ENCODE data around the gene MYZAP. TPM values are rescaled to one million over a fixed set of nuclear protein-coding genes. Genes with fewer than 3 reads are reported as not detected.
A peak's percentile ranks its signal among the peaks of the same experiment; 100 is the strongest.

The MYZAP gene
- total RNA-seq, 1 donor from 2014 or later = 934 TPM

DNA sequence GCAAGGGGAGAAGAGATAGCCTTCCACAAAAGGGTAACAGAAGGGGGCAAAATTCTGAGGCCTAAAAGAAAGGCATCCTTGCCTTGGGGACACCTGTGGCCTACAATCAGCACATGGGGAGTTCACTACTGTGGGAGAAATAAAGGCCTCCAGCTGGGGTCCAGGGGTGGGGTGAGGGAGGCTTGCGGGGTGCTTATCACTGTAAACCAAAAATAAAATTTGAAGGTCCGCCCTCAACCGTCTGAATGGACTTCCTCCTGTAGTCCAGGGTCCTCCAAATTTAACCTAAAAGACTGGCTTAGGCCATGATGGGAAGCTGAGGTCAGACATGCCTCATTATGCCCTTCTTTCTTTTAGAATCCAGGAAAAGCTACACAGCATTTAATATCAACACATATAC, 112.7 kb downstream of the MYZAP start:
- Histone ChIP-seq H3K4me3 (no peak overlapping the region), H3K27ac (replicated peaks) (peak overlapping the region; percentile 9), H3K9me3 (replicated peaks) (no peaks in the 10 kb centered on the region), H3K4me1 (peaks cover 34% of the 10 kb centered on the region), H3K27me3 (ENCODE audit: low read depth) (no peaks in the 10 kb centered on the region), H3K36me3 (peaks cover 8% of the 10 kb centered on the region)
- no peak for DNase-seq
- TF ChIP-seq, protein P1, sequence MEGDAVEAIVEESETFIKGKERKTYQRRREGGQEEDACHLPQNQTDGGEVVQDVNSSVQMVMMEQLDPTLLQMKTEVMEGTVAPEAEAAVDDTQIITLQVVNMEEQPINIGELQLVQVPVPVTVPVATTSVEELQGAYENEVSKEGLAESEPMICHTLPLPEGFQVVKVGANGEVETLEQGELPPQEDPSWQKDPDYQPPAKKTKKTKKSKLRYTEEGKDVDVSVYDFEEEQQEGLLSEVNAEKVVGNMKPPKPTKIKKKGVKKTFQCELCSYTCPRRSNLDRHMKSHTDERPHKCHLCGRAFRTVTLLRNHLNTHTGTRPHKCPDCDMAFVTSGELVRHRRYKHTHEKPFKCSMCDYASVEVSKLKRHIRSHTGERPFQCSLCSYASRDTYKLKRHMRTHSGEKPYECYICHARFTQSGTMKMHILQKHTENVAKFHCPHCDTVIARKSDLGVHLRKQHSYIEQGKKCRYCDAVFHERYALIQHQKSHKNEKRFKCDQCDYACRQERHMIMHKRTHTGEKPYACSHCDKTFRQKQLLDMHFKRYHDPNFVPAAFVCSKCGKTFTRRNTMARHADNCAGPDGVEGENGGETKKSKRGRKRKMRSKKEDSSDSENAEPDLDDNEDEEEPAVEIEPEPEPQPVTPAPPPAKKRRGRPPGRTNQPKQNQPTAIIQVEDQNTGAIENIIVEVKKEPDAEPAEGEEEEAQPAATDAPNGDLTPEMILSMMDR (IDR thresholded peaks at IDR 0.05; ENCODE audit: borderline replicate concordance) = no peak
- intact Hi-C loops (cut with micrococcal nuclease) = no loop called here

DNA sequence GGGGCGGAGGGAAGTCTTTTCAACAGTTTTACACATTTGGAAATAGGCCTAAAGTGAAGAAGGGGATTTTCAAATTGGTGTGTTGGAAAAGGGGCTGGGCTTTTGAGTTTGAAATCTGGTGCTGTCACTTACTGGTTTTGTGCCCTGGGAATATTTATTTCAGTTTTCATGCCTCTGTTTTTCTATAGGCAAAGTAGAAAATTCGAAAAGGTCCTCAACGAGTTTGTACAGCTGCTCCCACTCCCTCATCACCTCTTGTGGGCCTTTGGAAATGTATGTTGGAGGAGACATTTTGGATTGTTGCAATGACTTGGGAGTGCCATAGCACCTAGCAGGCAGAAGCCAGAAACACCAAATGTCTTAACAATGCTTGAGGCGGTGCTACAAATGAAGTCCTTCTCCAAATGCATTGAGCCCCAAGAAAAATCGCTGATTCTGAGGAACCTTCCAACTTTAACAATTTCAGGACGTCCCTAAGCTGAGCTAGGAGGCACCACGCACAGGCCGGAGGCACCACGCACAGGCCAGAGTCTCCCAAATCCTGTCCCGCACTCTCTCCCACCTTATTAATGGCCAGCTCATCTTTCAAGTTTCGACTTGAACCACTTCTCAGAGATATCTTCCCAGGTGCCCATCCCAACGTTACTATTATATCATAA, 114.2 kb downstream of the MYZAP start:
- Histone ChIP-seq H3K4me3 (peak overlapping the region; percentile 93), H3K27me3 (ENCODE audit: low read depth) (no peaks in the 10 kb centered on the region), H3K27ac (replicated peaks) (peak overlapping the region; percentile 98), H3K9me3 (replicated peaks) (no peaks in the 10 kb centered on the region), H3K4me1 (peaks cover 47% of the 10 kb centered on the region), H3K36me3 (peaks cover 21% of the 10 kb centered on the region)
- intact Hi-C loops (cut with micrococcal nuclease) = no loop called here
- DNase-seq = no peak
- TF ChIP-seq, protein P1 (IDR thresholded peaks at IDR 0.05; ENCODE audit: borderline replicate concordance) = no peak

DNA sequence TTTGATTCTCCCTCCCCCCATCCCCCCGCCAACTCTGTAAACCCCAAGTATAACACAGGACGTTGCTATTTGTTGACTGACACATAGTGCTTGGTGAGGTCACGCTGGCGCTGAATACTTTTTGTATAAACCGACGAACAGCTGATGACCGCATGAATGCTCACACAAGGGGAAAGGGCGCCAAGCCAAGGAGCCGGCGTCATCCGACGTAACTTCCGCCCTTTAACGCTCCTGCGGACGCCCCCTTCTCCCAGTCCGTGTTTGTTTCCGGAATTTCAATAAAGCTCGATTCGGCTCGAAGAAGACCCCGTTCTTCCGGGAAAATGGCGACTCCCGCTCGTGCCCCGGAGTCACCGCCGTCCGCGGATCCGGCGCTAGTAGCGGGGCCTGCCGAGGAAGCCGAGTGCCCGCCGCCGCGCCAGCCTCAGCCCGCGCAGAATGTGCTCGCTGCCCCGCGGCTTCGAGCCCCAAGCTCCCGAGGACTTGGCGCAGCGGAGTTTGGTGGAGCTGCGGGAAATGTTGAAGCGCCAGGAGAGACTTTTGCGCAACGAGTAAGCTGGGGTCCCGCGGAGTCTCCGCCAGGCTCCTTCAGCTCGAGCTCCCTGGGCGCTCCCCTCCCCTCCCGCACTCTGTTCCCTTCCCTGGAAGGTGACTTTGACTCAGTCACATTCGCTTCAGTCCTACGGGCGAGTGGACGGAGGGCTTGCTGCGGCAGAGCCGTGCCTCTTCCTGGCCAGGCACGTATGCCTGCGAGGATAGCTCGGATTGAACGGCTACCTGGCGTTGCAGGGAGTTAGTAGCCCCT, 114.9 kb downstream of the MYZAP start, which contains the start of gene POLR2M:
POLR2M (plus strand) TSS at position 310 of the 805 bp plus-strand sequence; CDS start at position 439, 129 bp downstream.
- DNase-seq = peak; percentile 95
- Histone ChIP-seq H3K27me3 (ENCODE audit: low read depth) (no peaks in the 10 kb centered on the region), H3K27ac (replicated peaks) (peak within 1 kb of the TSS; percentile 98), H3K4me3 (peak within 1 kb of the TSS; percentile 93), H3K9me3 (replicated peaks) (no peaks in the 10 kb centered on the region), H3K36me3 (peaks cover 26% of the 10 kb centered on the region), H3K4me1 (peaks cover 54% of the 10 kb centered on the region)
- TF ChIP-seq, protein P1 (IDR thresholded peaks at IDR 0.05; ENCODE audit: borderline replicate concordance) = no peak
- intact Hi-C loops (cut with micrococcal nuclease) = no loop called here

DNA sequence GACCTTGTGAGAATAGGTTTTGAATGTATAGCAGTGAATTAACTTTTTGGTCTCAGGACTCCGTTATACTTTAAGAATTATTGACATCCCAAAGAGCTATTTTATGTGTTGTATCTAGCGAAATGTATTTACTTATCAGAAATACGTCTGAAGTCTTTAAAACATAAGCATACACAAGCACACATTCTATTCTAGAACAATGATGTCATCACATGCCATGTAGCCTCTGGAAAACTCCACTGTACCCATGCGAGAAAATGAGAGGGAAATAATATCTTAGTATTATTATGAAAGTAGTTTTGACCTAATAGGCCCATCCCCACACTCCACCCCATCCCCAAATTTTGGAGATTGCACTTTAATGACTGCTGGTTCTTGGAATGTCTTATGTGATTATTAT, 116.3 kb downstream of the MYZAP start:
- H3K4me1 ChIP-seq = peaks cover 69% of the 10 kb centered on the region
- TF ChIP-seq, protein P1 (IDR thresholded peaks at IDR 0.05; ENCODE audit: borderline replicate concordance) = no peak
- DNase-seq = no peak
- H3K4me3 ChIP-seq = peak overlapping the region; percentile 93
- intact Hi-C loops (cut with micrococcal nuclease) = no loop called here
- peaks cover 40% of the 10 kb centered on the region for H3K36me3 ChIP-seq
- H3K27me3 ChIP-seq (ENCODE audit: low read depth) = no peaks in the 10 kb centered on the region
- H3K9me3 ChIP-seq (replicated peaks) = no peaks in the 10 kb centered on the region
- H3K27ac ChIP-seq (replicated peaks) = peak overlapping the region; percentile 98

DNA sequence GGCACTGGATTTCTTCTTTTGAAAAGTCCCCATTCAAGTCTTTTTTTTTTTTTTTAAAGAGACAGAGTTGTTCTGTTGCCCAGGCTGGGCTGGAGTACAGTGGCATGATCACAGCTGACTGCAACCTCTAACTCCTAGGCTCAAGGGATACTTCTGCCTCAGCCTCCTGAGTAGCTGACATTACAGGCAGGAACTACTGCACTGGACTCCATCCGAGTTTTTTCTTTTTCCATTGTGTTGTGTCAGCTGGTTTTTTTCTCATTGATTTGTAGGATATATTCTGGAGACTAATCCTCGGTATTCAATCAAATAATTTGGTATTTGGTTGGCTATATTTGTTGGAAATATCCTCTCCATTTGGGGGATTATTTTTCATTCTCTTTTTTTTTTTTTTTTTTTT, 126.6 kb downstream of the MYZAP start:
- TF ChIP-seq, protein P1 (IDR thresholded peaks at IDR 0.05; ENCODE audit: borderline replicate concordance) = no peak
- no peaks in the 10 kb centered on the region for H3K9me3 ChIP-seq (replicated peaks)
- no peak overlapping the region for H3K4me3 ChIP-seq
- DNase-seq = no peak
- H3K27me3 ChIP-seq (ENCODE audit: low read depth) = no peaks in the 10 kb centered on the region
- intact Hi-C loops (cut with micrococcal nuclease) = no loop called here
- H3K36me3 ChIP-seq = peaks cover 40% of the 10 kb centered on the region
- H3K4me1 ChIP-seq = peaks cover 12% of the 10 kb centered on the region
- H3K27ac ChIP-seq (replicated peaks) = no peak overlapping the region
